ENCODE data around the gene JUNB. TPM values are rescaled to one million over a fixed set of nuclear protein-coding genes. Genes with fewer than 3 reads are reported as not detected.
A peak's percentile ranks its signal among the peaks of the same experiment; 100 is the strongest.

The JUNB gene
- total and polyA plus RNA-seq, 2 of the 13 experiments (the other 11 are each of a cell fraction or from before 2014, with no cell fraction given), result 7.7 to 8.2 TPM

- TF ChIP-seq ZNF646 (CRISPR knock-in tag; IDR thresholded peaks at IDR 0.05) (no peak), ZNF572 (CRISPR knock-in tag; IDR thresholded peaks at IDR 0.05) (0 out of 2 replicates have a peak, but pooled peaks have one; percentile 57), ZBTB42 (CRISPR knock-in tag; IDR thresholded peaks at IDR 0.05) (0 out of 2 replicates have a peak, but pooled peaks have one; percentile 43), SETDB1 (CRISPR knock-in tag; IDR thresholded peaks at IDR 0.05; ENCODE audit: borderline replicate concordance) (no peak), ZNF703 (CRISPR knock-in tag; IDR thresholded peaks at IDR 0.05; ENCODE audit: borderline replicate concordance) (no peak), AFF4 (CRISPR knock-in tag; IDR thresholded peaks at IDR 0.05) (no peak), POGZ (CRISPR knock-in tag; IDR thresholded peaks at IDR 0.05) (no peak), AHDC1 (CRISPR knock-in tag; IDR thresholded peaks at IDR 0.05; ENCODE audit: borderline replicate concordance) (no peak), TOE1 (CRISPR knock-in tag; IDR thresholded peaks at IDR 0.05) (no peak), SKI (IDR thresholded peaks at IDR 0.05; ENCODE audit: partially characterized antibody) (peak; percentile 13), HOXA3 (CRISPR knock-in tag; IDR thresholded peaks at IDR 0.05) (peak; percentile 58; the same call in 1 of the 2 replicates)
Measured at GRCh38 chr19:12777217-12778016, 13.9 kb upstream of the JUNB start (continued).

Measured in HepG2 (cell line).